Activated T-helper 1 cell treated with anti-CD3 and anti-CD28 coated beads, Interleukin-12 subunit alpha, Interleukin-12 subunit beta, Interleukin-2, Interleukin-4 antibody, amounts not matched to agents 30 ng/mL and 10 ng/mL and 1 ng/mL, durations not matched to agents 14 hours and 24 hours and 36 hours (primary cell): ENCODE measurements around the gene SLC10A3. TPM values are rescaled to one million over a fixed set of nuclear protein-coding genes. Genes with fewer than 3 reads are reported as not detected.
A peak's percentile ranks its signal among the peaks of the same experiment; 100 is the strongest.

ENCODE experiments used
- DNase-seq: peaks from one replicate; pipeline ENCODE4 v3.0.0; 2021; ENCODE audit warnings: low spot score
- H3K27ac Mint-ChIP-seq: one replicate; pipeline ENCODE4 v1.8.0; 2021; ENCODE audit warnings: mild to moderate bottlenecking, mixed read lengths
- H3K27me3 Mint-ChIP-seq: one replicate; pipeline ENCODE4 v1.8.0; 2022; ENCODE audit warnings: mild to moderate bottlenecking, moderate library complexity, mixed read lengths; ENCODE audit not compliant: insufficient read depth
- H3K36me3 Mint-ChIP-seq: one replicate; pipeline ENCODE4 v1.8.0; 2021; ENCODE audit warnings: low read depth, mixed read lengths
- H3K4me1 Mint-ChIP-seq: one replicate; pipeline ENCODE4 v1.8.0; 2021; ENCODE audit warnings: low read depth, mixed read lengths
- H3K4me3 Mint-ChIP-seq: one replicate; pipeline ENCODE4 v1.8.0; 2021; ENCODE audit warnings: mild to moderate bottlenecking, moderate library complexity, mixed read lengths
- H3K9me3 Mint-ChIP-seq: one replicate; pipeline ENCODE4 v1.8.0; 2021; ENCODE audit warnings: mixed read lengths
- intact Hi-C: fragments of 100-400 bp; cut with micrococcal nuclease; formaldehyde crosslinking; loops from one replicate; pipeline ENCODE4 v1.15.1; 2024
- total RNA-seq: library from RNA; stranded (reverse); gene quantifications from 2 replicates; pipeline ENCODE4 v1.2.3, GENCODE V29; 2022

SLC10A3 gene
- total RNA-seq, 1 donor from 2014 or later: 19.9 TPM

DNA sequence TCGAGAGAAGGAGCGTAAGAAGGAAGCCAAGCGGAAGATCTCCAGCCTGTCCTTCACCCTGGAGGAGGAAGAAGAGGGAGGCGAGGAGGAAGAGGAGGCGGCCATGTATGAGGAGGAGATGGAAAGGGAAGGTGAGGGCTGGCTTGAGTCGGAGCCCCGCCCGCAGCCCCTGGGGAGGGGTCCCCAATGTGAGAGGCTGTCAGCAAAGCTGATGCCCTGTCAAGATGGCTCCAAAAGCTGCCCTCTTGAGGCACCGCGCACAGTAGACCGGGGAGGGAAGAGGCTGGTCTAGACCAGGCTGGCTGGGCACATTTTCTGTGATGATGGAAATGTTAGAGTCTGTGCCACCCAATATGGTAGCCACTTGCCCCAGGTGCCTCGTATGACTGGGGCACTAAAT, 44.0 kb downstream of the SLC10A3 start:
- intact Hi-C loops: no loop called here
- Mint-ChIP-seq H3K9me3 (no peaks in the 10 kb centered on the region), H3K27me3 (no peaks in the 10 kb centered on the region), H3K4me1 (no peaks in the 10 kb centered on the region), H3K36me3 (peaks cover 11% of the 10 kb centered on the region), H3K4me3 (peak overlapping the region; percentile 42), H3K27ac (no peak overlapping the region)
- no peak for DNase-seq

DNA sequence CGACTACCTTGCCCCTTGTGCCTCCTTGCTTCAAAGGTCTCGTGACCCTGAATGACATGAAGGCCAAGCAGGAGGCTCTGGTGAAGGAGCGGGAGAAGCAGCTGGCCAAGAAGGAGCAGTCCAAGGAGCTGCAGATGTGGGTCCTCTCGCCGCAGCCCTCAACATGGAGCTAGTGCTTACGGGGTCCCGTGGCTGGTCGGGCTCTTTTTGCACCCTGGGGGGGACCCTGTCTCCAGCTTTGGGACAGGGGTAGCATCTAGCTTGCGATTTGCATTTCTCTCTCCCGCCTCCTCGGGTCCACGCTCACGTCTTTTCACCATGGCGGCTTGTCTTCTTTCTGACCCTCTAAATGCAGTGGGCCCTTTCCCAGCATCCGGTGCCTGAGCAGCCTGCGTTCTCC, 44.7 kb downstream of the SLC10A3 start:
- H3K9me3 Mint-ChIP-seq: no peaks in the 10 kb centered on the region
- DNase-seq: no peak
- H3K4me1 Mint-ChIP-seq: no peaks in the 10 kb centered on the region
- H3K36me3 Mint-ChIP-seq: peaks cover 11% of the 10 kb centered on the region
- H3K27ac Mint-ChIP-seq: peak overlapping the region; percentile 52
- intact Hi-C loops: no loop called here
- no peaks in the 10 kb centered on the region for H3K27me3 Mint-ChIP-seq
- peak overlapping the region; percentile 42 for H3K4me3 Mint-ChIP-seq

DNA sequence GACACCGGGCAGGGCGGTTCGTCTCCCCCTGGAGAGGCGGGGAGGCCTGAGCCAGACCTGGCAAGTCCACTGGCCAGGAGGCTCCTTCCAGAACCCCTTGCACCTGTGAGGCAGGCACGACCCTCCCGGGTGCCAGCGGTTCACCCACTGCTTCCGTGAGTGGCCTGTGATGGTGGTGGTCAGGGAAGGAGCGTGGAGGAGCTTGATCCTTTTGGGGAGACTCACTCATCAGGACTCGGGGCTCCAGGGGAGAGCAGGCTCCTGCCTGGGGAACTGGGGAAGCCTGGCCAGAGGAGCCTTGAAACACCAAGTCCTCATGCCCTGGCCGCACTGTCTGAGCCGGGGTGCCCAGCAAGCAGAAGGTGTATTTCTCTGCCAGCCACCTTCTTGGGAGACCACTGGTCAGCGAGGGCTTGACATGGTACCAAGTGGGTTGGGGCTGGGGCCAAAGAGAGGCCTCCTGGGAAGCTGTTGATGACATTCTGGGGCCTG, 45.6 kb downstream of the SLC10A3 start:
- H3K27ac Mint-ChIP-seq: no peak overlapping the region
- intact Hi-C loops: loop anchor here (1.0 kb wide), 1 partner anchor 34 kb away; no protein-coding TSS in a partner anchor
- peaks cover 11% of the 10 kb centered on the region for H3K36me3 Mint-ChIP-seq
- no peaks in the 10 kb centered on the region for H3K27me3 Mint-ChIP-seq
- peak overlapping the region; percentile 65 for H3K4me3 Mint-ChIP-seq
- no peak for DNase-seq
- no peaks in the 10 kb centered on the region for H3K4me1 Mint-ChIP-seq
- no peaks in the 10 kb centered on the region for H3K9me3 Mint-ChIP-seq

DNA sequence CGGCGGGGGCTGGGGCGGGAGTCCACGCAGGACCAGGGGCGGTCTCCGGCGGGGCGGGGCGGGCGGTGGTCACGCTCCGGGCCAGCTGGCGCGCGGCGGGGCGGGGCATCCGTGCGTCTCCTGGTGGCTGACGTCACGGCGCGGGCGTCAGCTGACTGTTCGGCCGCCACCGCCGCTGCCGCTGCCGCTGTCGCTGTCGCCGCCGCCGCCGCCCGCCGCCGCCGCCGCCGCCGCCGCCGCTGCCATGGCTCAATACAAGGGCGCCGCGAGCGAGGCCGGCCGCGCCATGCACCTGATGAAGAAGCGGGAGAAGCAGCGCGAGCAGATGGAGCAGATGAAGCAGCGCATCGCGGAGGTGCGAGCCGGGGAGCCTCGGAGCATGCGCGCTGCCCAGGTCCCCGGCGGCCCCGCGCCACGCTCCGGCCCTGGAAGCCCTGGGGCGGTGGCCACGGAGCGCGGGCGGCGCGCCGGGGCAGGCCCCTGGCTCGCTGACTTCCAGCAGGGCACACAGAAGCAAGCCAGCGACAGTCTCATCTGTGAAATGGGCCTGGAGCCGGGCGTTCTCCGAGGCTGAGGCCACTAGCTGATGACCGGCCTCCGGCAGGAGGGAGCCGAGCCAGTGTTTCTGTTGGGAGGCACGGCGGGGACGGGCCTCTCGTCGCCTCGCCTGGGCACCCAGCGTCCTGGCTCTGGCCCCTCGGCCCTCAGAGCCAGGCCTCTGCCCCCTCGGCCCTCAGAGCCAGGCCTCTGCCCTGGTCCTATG, 46.3 kb downstream of the SLC10A3 start, which contains the start of gene FAM50A:
Gene FAM50A (plus strand): TSS at position 150 of the 763 bp plus-strand sequence. CDS start 95 bp downstream, at position 245.
- peaks cover 11% of the 10 kb centered on the region for H3K36me3 Mint-ChIP-seq
- H3K4me1 Mint-ChIP-seq: no peaks in the 10 kb centered on the region
- no peaks in the 10 kb centered on the region for H3K27me3 Mint-ChIP-seq
- peak; percentile 73 for DNase-seq
- intact Hi-C loops: loop anchor here (1.0 to 2.0 kb wide), 2 partner anchors 34 to 47 kb away; partner anchors contain the start of gene SLC10A3
- H3K4me3 Mint-ChIP-seq: peak within 1 kb of the TSS; percentile 78
- H3K27ac Mint-ChIP-seq: peak within 1 kb of the TSS; percentile 78
- no peaks in the 10 kb centered on the region for H3K9me3 Mint-ChIP-seq

DNA sequence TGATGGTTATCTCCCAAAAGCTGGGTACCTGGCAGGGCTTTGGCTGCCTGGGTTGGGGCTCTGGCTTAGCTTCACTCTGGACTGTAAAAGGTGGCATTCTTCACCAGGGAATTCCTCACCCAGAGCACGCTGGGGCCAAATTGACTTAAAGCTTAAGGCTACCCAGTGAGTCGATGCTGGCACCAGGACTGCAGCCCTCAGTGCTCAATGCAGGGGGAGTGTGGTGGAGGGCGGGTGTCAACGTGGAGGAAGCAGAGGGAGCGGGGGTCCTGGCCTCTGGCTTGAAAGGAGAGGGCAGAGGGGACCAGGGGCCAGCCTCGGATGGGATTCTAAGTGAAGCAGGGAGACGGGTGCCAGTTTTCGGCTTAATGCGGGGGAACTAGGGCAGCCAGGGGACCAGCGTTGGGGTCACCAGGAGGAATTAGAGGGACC, 46.9 kb downstream of the SLC10A3 start:
- Mint-ChIP-seq H3K27ac (peak overlapping the region; percentile 78), H3K4me3 (peak overlapping the region; percentile 78), H3K36me3 (peaks cover 12% of the 10 kb centered on the region), H3K4me1 (no peaks in the 10 kb centered on the region), H3K27me3 (no peaks in the 10 kb centered on the region), H3K9me3 (no peaks in the 10 kb centered on the region)
- intact Hi-C loops: loop anchor here (2.0 kb wide), 1 partner anchor 47 kb away; the partner anchor contains the start of gene SLC10A3
- DNase-seq: no peak

DNA sequence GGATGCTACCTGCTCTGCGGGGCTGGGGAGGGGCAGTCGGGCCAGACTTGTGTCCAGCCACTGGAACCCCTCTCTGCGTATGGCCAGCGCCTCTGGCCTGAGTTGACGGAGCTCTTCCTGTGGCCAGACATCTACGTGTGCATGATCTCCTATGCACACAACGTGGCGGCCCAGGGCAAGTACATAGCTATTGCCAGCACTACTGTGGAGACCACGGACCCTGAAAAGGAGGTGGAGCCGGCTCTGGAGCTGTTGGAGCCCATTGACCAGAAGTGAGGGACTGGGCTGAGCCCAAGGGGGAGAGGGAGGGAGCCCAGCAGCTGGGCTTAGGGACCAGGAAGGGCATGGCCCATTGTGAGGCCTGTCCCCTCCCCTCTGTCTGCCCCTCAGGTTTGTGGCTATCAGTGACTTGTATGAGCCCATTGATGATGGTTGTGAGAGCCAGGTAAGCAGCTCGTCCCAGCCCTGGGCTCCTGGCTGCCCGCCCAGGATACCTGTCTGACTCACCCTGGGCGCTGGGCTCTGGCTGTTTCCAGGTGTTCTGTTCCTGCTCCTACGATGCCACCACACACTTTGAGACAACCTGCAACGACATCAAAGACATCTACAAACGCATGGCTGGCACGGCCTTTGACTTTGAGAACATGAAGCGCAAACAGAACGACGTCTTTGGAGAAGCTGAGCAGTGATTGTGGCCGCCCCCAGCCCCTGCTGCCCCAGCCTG, 48.3 kb downstream of the SLC10A3 start:
- intact Hi-C loops: loop anchor here (2.0 kb wide), 1 partner anchor 49 kb away; the partner anchor contains the start of gene SLC10A3
- H3K4me3 Mint-ChIP-seq: no peak overlapping the region
- DNase-seq: no peak
- peaks cover 10% of the 10 kb centered on the region for H3K36me3 Mint-ChIP-seq
- no peaks in the 10 kb centered on the region for H3K4me1 Mint-ChIP-seq
- no peak overlapping the region for H3K27ac Mint-ChIP-seq
- no peaks in the 10 kb centered on the region for H3K27me3 Mint-ChIP-seq
- H3K9me3 Mint-ChIP-seq: no peaks in the 10 kb centered on the region

DNA sequence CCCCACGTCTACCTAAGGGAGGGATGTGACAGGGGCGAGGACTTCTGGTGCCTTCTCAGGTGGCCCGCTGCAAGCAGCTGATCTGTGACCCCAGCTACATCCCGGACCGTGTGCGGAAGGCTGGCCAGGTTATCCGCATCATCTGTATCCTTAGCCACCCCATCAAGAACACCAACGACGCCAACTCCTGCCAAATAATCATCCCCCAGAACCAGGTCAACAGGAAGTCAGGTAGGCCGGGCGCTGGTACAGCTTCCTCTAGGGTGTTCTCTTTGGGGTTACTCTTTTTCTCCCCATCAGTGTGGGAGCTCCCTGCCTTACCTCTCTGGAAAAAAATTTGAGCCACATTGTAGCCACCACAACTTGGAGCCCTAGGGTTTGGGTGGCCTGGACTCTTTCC, 48.9 kb downstream of the SLC10A3 start:
- no peaks in the 10 kb centered on the region for H3K4me1 Mint-ChIP-seq
- H3K9me3 Mint-ChIP-seq: no peaks in the 10 kb centered on the region
- H3K4me3 Mint-ChIP-seq: no peak overlapping the region
- H3K36me3 Mint-ChIP-seq: peaks cover 7% of the 10 kb centered on the region
- intact Hi-C loops: no loop called here
- H3K27me3 Mint-ChIP-seq: no peaks in the 10 kb centered on the region
- DNase-seq: no peak
- H3K27ac Mint-ChIP-seq: no peak overlapping the region

DNA sequence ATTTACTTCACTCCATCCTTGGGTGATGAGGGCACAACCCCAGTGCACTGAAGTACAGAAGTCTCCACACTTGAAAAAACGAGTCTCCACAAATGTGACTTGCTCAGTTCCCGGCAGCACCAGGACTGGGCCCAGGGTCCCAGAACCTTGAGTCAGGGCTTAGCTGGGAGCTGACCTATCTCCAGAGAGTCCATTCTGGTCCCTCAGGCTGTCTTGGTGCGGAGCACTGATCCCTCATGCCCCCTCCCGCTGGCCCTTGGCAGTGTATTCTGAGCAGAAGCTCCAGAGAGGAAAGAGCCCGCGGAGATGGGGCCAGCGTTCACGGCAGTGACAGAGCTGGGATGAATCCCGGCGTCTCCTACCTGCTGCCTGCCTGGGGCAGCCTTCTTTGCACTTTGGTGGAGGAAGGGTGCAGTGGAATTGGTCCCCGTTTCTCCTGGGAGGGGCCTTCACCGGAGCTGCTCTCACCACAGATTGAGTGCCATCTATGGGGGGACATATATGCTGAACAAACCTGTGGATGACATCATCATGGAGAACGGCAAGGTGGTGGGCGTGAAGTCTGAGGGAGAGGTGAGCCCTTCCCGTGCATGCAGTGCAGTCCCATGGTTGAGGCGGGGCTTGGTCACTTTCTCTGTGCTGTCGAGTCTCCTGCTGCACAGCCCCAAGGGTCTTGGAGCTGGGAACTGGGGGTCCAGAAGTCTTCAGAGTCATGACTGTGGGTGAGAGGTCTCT, 49.6 kb downstream of the SLC10A3 start:
- peaks cover 11% of the 10 kb centered on the region for H3K36me3 Mint-ChIP-seq
- DNase-seq: no peak
- no peak overlapping the region for H3K27ac Mint-ChIP-seq
- no peak overlapping the region for H3K4me3 Mint-ChIP-seq
- no peaks in the 10 kb centered on the region for H3K9me3 Mint-ChIP-seq
- intact Hi-C loops: no loop called here
- H3K27me3 Mint-ChIP-seq: no peaks in the 10 kb centered on the region
- H3K4me1 Mint-ChIP-seq: peaks cover 6% of the 10 kb centered on the region

DNA sequence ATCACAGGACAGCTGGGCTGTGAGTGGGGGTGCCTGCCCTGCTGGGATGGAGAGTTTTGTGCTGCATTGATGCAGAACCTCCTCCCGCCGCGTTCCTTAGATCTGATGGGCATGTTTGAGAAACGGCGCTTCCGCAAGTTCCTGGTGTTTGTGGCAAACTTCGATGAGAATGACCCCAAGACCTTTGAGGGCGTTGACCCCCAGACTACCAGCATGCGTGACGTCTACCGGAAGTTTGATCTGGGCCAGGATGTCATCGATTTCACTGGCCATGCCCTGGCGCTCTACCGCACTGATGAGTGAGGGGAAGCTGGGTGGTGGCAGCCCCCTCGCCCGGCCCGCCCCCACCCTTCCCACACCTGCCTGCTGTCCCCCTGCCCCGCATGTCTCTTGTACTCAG, 50.6 kb downstream of the SLC10A3 start:
- Mint-ChIP-seq H3K27ac (no peak overlapping the region), H3K36me3 (peaks cover 14% of the 10 kb centered on the region), H3K9me3 (no peaks in the 10 kb centered on the region), H3K27me3 (no peaks in the 10 kb centered on the region), H3K4me3 (no peak overlapping the region), H3K4me1 (peaks cover 6% of the 10 kb centered on the region)
- intact Hi-C loops: no loop called here
- no peak for DNase-seq

DNA sequence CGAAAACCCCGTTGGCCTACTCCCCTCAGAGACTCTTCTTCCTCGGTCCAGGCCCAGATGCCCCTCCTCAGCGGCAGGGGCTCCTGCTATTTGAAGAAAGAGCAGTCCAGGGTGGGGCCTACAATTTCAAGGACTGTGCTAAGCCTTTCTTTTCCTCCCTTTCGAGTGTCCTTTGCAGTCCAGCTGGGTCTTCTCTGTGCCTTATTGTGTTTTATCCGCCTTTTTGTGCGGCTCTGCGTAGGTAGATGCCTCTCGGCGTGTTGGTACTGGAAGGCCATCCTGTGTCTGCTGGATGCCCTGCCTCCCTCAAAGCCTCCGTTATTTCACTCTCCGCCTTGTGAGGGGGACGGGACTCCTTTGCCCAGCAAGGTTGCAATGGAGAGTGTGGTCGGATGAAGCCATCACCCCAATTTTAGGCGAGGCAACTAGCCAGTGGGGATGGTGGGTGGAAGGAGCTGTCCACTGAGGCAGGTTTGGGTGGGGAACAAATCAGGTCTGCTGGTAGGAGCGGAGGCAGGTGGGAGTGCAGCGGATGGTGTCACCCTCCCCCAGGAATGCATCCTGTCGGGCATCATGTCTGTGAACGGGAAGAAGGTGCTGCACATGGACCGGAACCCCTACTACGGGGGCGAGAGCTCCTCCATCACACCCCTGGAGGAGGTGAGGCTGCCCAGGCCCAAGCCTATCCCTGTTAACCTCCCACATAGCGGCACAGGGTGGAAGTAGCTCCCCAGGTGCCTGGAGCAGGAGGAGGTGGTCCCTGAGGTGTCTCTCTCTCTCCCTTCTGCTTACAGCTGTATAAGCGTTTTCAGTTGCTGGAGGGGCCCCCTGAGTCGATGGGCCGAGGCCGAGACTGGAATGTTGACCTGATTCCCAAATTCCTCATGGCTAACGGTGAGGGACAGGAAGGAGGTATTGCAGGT, 52.2 kb downstream of the SLC10A3 start:
- Mint-ChIP-seq H3K4me3 (peak overlapping the region; percentile 87), H3K4me1 (peaks cover 6% of the 10 kb centered on the region), H3K27ac (peak overlapping the region; percentile 77), H3K9me3 (no peaks in the 10 kb centered on the region), H3K27me3 (no peaks in the 10 kb centered on the region), H3K36me3 (peaks cover 15% of the 10 kb centered on the region)
- no peak for DNase-seq
- intact Hi-C loops: loop anchor here (2.0 kb wide), 1 partner anchor 41 kb away; the partner anchor contains the start of gene LAGE3
